GM23338 (cell line): Measurements from ENCODE around the gene SCAPER.

ENCODE experiments used
- CREB1 ChIP-seq: fragments of 250-450 bp; sonication (Bioruptor Pico); IDR thresholded peaks from 2 replicates; pipeline ENCODE4 v1.5.0; 2020; ENCODE audit warnings: low read depth, mild to moderate bottlenecking, moderate library complexity
- EZH2 ChIP-seq: fragments of 200-600 bp; sonication (generic); IDR thresholded peaks from one replicate; pipeline ENCODE4 v1.8.0; 2017; ENCODE audit warnings: antibody characterized with exemption, mild to moderate bottlenecking, low read depth; ENCODE audit not compliant: unreplicated experiment
- EZH2phosphoT487 ChIP-seq: fragments of 200-600 bp; sonication (generic); IDR thresholded peaks from one replicate; pipeline ENCODE4 v1.8.1; 2018; ENCODE audit warnings: antibody characterized with exemption; ENCODE audit not compliant: unreplicated experiment
- JUNB ChIP-seq: IDR thresholded peaks from one replicate; pipeline ENCODE4 v1.6.1; 2016; ENCODE audit warnings: antibody characterized with exemption; ENCODE audit not compliant: unreplicated experiment
- NANOG ChIP-seq: IDR thresholded peaks from 2 replicates; pipeline ENCODE4 v1.6.1; 2016; ENCODE audit warnings: antibody characterized with exemption, borderline replicate concordance
- POLR2AphosphoS5 ChIP-seq: IDR thresholded peaks from 2 replicates; pipeline ENCODE4 v1.6.1; 2016; ENCODE audit warnings: antibody characterized with exemption, low read depth
- REST ChIP-seq: IDR thresholded peaks from one replicate; pipeline ENCODE4 v1.6.1; 2018; ENCODE audit warnings: antibody characterized with exemption; ENCODE audit not compliant: unreplicated experiment
- ZNF114 ChIP-seq: fragments of 250-450 bp; sonication (Bioruptor Pico); IDR thresholded peaks from 2 replicates; pipeline ENCODE4 v1.5.0; 2020; ENCODE audit warnings: mild to moderate bottlenecking, moderate library complexity
- ZNF331 ChIP-seq: fragments of 250-450 bp; sonication (Bioruptor Pico); IDR thresholded peaks from 2 replicates; pipeline ENCODE4 v1.5.0; 2020; ENCODE audit warnings: low read depth, mild to moderate bottlenecking, moderate library complexity
- TF ChIP-seq, protein P1 (sequence below), 2 experiments: fragments of 200-600 bp in 1 of 2; sonication (generic) in 1 of 2; conservative IDR thresholded peaks; 2 replicates each; pipeline versions ENCODE4 v1.5.1 to v1.6.1; 2016 to 2017; ENCODE audit warnings: antibody characterized with exemption in 2 of 2, low read depth in 2 of 2, mild to moderate bottlenecking in 2 of 2, moderate library complexity in 1 of 2
- TF ChIP-seq, protein P2 (sequence below): IDR thresholded peaks from 2 replicates; pipeline ENCODE4 v1.6.1; 2016; ENCODE audit warnings: antibody characterized with exemption

- TF ChIP-seq, protein P1, sequence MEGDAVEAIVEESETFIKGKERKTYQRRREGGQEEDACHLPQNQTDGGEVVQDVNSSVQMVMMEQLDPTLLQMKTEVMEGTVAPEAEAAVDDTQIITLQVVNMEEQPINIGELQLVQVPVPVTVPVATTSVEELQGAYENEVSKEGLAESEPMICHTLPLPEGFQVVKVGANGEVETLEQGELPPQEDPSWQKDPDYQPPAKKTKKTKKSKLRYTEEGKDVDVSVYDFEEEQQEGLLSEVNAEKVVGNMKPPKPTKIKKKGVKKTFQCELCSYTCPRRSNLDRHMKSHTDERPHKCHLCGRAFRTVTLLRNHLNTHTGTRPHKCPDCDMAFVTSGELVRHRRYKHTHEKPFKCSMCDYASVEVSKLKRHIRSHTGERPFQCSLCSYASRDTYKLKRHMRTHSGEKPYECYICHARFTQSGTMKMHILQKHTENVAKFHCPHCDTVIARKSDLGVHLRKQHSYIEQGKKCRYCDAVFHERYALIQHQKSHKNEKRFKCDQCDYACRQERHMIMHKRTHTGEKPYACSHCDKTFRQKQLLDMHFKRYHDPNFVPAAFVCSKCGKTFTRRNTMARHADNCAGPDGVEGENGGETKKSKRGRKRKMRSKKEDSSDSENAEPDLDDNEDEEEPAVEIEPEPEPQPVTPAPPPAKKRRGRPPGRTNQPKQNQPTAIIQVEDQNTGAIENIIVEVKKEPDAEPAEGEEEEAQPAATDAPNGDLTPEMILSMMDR (conservative IDR thresholded peaks at IDR 0.05; ENCODE audit: low read depth in 2 of 2) = no peak
- TF ChIP-seq POLR2AphosphoS5 = no peak
- no peak for TF ChIP-seq EZH2
- TF ChIP-seq EZH2phosphoT487 = no peak
- TF ChIP-seq JUNB = no peak
- TF ChIP-seq REST = no peak
- no peak for TF ChIP-seq CREB1 (CRISPR knock-in tag)
- TF ChIP-seq, protein P2, sequence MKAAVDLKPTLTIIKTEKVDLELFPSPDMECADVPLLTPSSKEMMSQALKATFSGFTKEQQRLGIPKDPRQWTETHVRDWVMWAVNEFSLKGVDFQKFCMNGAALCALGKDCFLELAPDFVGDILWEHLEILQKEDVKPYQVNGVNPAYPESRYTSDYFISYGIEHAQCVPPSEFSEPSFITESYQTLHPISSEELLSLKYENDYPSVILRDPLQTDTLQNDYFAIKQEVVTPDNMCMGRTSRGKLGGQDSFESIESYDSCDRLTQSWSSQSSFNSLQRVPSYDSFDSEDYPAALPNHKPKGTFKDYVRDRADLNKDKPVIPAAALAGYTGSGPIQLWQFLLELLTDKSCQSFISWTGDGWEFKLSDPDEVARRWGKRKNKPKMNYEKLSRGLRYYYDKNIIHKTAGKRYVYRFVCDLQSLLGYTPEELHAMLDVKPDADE = no peak
- TF ChIP-seq ZNF331 (CRISPR knock-in tag) = no peak
- TF ChIP-seq ZNF114 (CRISPR knock-in tag) = no peak
- TF ChIP-seq NANOG = no peak
Observed at GRCh38 chr15:76448755-76449154, 456.4 kb downstream of the SCAPER start.
